22Rv1 (cell line): Measurements from ENCODE around the gene EMILIN1.

ENCODE experiments used
- CTCF ChIP-seq: fragments of 450-650 bp; IDR thresholded peaks from 2 replicates; pipeline ENCODE4 v1.5.1; 2017; ENCODE audit warnings: mild to moderate bottlenecking
- ZFX ChIP-seq: fragments of 450-650 bp; IDR thresholded peaks from 2 replicates; pipeline ENCODE4 v1.6.1; 2017; ENCODE audit warnings: antibody characterized with exemption, borderline replicate concordance

- TF ChIP-seq CTCF (no peak), ZFX (no peak)
Observed at GRCh38 chr2:27094353-27094984, 16.1 kb downstream of the EMILIN1 start.
